GM23338 (cell line): ENCODE data around the gene DTHD1. TPM values are rescaled to one million over a fixed set of nuclear protein-coding genes. Genes with fewer than 3 reads are reported as not detected.

Source experiments
- ATAC-seq: fragments of 200-7000 bp; cut with Tn5 transposase; 3 replicates; pipeline ENCODE4 v1.9.1; 2020
- DNase-seq: peaks from one replicate; pipeline ENCODE4 v3.0.0-alpha.2; 2015; ENCODE audit warnings: low spot score
- H2AFZ ChIP-seq: fragments of 200-600 bp; sonication (generic); 2 replicates; pipeline ENCODE4 v1.8.0; 2016; ENCODE audit warnings: antibody characterized with exemption, mild to moderate bottlenecking, moderate library complexity
- H3F3A ChIP-seq: fragments of 200-600 bp; sonication (generic); replicated peaks from 2 replicates; pipeline ENCODE4 v1.8.0; 2017; ENCODE audit warnings: antibody characterized with exemption, mixed run types, low read depth
- H3K27ac ChIP-seq: fragments of 200-600 bp; sonication (generic); 2 replicates; pipeline ENCODE4 v1.6.1; 2016; ENCODE audit warnings: low read depth
- H3K27me3 ChIP-seq: fragments of 200-600 bp; sonication (generic); 2 replicates; pipeline ENCODE4 v1.8.0; 2016; ENCODE audit warnings: mild to moderate bottlenecking, mixed run types, moderate library complexity; ENCODE audit not compliant: insufficient read depth
- H3K36me3 ChIP-seq: fragments of 200-600 bp; sonication (generic); 2 replicates; pipeline ENCODE4 v1.8.0; 2016; ENCODE audit warnings: mild to moderate bottlenecking; ENCODE audit not compliant: insufficient read depth
- H3K4me1 ChIP-seq: fragments of 200-600 bp; sonication (generic); 2 replicates; pipeline ENCODE4 v1.8.0; 2016; ENCODE audit warnings: mild to moderate bottlenecking, moderate library complexity; ENCODE audit not compliant: insufficient read depth
- H3K4me2 ChIP-seq: fragments of 200-600 bp; sonication (generic); 2 replicates; pipeline ENCODE4 v1.7.1; 2017; ENCODE audit warnings: mixed run types
- H3K4me3 ChIP-seq: fragments of 200-600 bp; sonication (generic); 2 replicates; pipeline ENCODE4 v1.6.1; 2016; ENCODE audit warnings: mixed run types
- H3K79me2 ChIP-seq: fragments of 200-600 bp; sonication (generic); replicated peaks from 2 replicates; pipeline ENCODE4 v1.8.0; 2017; ENCODE audit warnings: mild to moderate bottlenecking; ENCODE audit not compliant: insufficient read depth
- H3K9me2 ChIP-seq: fragments of 200-600 bp; sonication (generic); 2 replicates; pipeline ENCODE4 v1.8.0; 2017; ENCODE audit not compliant: insufficient read depth
- H4K20me1 ChIP-seq: fragments of 200-600 bp; sonication (generic); replicated peaks from 2 replicates; pipeline ENCODE4 v1.8.0; 2017; ENCODE audit warnings: mild to moderate bottlenecking; ENCODE audit not compliant: insufficient read depth
- H3K27ac Mint-ChIP-seq: 2 replicates; pipeline ENCODE4 v1.8.0; 2020; ENCODE audit warnings: inconsistent platforms, mild to moderate bottlenecking, moderate library complexity, mixed read lengths
- H3K27me3 Mint-ChIP-seq: 3 replicates; pipeline ENCODE4 v1.8.0; 2022; ENCODE audit warnings: low read depth, mild to moderate bottlenecking, moderate library complexity, mixed read lengths, inconsistent platforms; ENCODE audit not compliant: insufficient read depth, poor library complexity
- H3K36me3 Mint-ChIP-seq: 3 replicates; pipeline ENCODE4 v1.8.0; 2021; ENCODE audit warnings: low read depth, mild to moderate bottlenecking, inconsistent platforms, moderate library complexity, mixed read lengths
- H3K4me1 Mint-ChIP-seq: 3 replicates; pipeline ENCODE4 v1.8.0; 2020; ENCODE audit warnings: mild to moderate bottlenecking, inconsistent platforms, mixed read lengths
- H3K4me3 Mint-ChIP-seq: 3 replicates; pipeline ENCODE4 v1.8.0; 2021; ENCODE audit warnings: moderate library complexity, mild to moderate bottlenecking, inconsistent platforms, mixed read lengths
- H3K9me3 Mint-ChIP-seq: 3 replicates; pipeline ENCODE4 v1.8.0; 2020; ENCODE audit warnings: moderate library complexity, mild to moderate bottlenecking, inconsistent platforms, mixed read lengths
- CREB1 ChIP-seq: fragments of 250-450 bp; sonication (Bioruptor Pico); IDR thresholded peaks from 2 replicates; pipeline ENCODE4 v1.5.0; 2020; ENCODE audit warnings: low read depth, mild to moderate bottlenecking, moderate library complexity
- CTCF ChIP-seq, 2 experiments: fragments of 200-600 bp in 1 of 2; sonication (generic) in 1 of 2; conservative IDR thresholded peaks; 2 replicates each; pipeline versions ENCODE4 v1.5.1 to v1.6.1; 2016 to 2017; ENCODE audit warnings: antibody characterized with exemption in 2 of 2, low read depth in 2 of 2, mild to moderate bottlenecking in 2 of 2, moderate library complexity in 1 of 2
- EZH2 ChIP-seq: fragments of 200-600 bp; sonication (generic); IDR thresholded peaks from one replicate; pipeline ENCODE4 v1.8.0; 2017; ENCODE audit warnings: antibody characterized with exemption, mild to moderate bottlenecking, low read depth; ENCODE audit not compliant: unreplicated experiment
- EZH2phosphoT487 ChIP-seq: fragments of 200-600 bp; sonication (generic); IDR thresholded peaks from one replicate; pipeline ENCODE4 v1.8.1; 2018; ENCODE audit warnings: antibody characterized with exemption; ENCODE audit not compliant: unreplicated experiment
- STAT1 ChIP-seq: IDR thresholded peaks from one replicate; pipeline ENCODE4 v1.6.1; 2016; ENCODE audit warnings: antibody characterized with exemption; ENCODE audit not compliant: unreplicated experiment
- ZNF114 ChIP-seq: fragments of 250-450 bp; sonication (Bioruptor Pico); IDR thresholded peaks from 2 replicates; pipeline ENCODE4 v1.5.0; 2020; ENCODE audit warnings: mild to moderate bottlenecking, moderate library complexity
- ZNF462 ChIP-seq: fragments of 250-450 bp; sonication (Bioruptor Pico); IDR thresholded peaks from 2 replicates; pipeline ENCODE4 v1.5.0; 2020; ENCODE audit warnings: mild to moderate bottlenecking, moderate library complexity
- polyA plus RNA-seq: library from polyadenylated mRNA; unstranded; fragments of >200 nt; fragmentation: Nextera tagmentation; extraction: Ambion mirVana; gene quantifications from 2 replicates; pipeline ENCODE4 v1.2.1, GENCODE V29; 2016
- total RNA-seq: library from RNA; depleted of rRNA; stranded (reverse); fragments of >200 nt; shearing (Covaris generic); gene quantifications from 2 replicates; pipeline ENCODE4 v1.2.3, GENCODE V29; 2014

DTHD1 gene
- total and polyA plus RNA-seq, 2 experiments from 2014 or later: not detected

DNA sequence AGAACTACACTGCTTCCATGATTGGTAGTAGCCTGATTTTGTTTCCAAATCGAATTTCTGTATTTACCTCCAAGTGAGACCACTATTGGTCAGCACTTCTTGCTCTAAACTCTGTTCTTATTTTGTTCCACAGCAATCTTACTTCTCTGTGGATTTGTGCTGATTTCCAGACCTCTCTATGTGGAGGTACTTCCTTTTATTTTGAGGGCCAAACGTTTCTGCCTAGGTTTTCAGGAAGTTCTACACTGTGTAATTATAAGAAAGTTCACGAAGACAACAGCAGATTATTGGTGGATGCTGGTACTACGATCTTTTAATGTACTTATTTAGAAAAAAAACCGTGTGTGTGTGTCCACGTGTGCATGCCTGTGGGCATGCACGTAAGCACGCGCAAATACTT, 46.7 kb downstream of the DTHD1 start:
- Histone ChIP-seq H3K4me1 (no peaks in the 10 kb centered on the region), H3K79me2 (no peaks in the 10 kb centered on the region), H3K27me3 (no peaks in the 10 kb centered on the region), H3F3A (no peaks in the 10 kb centered on the region), H3K36me3 (no peaks in the 10 kb centered on the region), H3K27ac (no peak overlapping the region), H3K4me3 (no peak overlapping the region), H3K4me2 (no peak overlapping the region), H3K9me2 (no peaks in the 10 kb centered on the region), H4K20me1 (no peaks in the 10 kb centered on the region), H2AFZ (no peak overlapping the region)
- TF ChIP-seq CREB1 (CRISPR knock-in tag) (no peak), CTCF (conservative IDR thresholded peaks at IDR 0.05; ENCODE audit: low read depth in 2 of 2) (no peak), ZNF462 (no peak), EZH2phosphoT487 (no peak), ZNF114 (CRISPR knock-in tag) (no peak), STAT1 (no peak), EZH2 (no peak)
- Mint-ChIP-seq H3K4me1 (peaks cover 5% of the 10 kb centered on the region; the same call in 2 of the 3 replicates), H3K36me3 (no peaks in the 10 kb centered on the region), H3K9me3 (no peaks in the 10 kb centered on the region), H3K27ac (no peak overlapping the region), H3K27me3 (no peaks in the 10 kb centered on the region), H3K4me3 (no peak overlapping the region)
- ATAC-seq (no peak), DNase-seq (no peak)
